Measurements from ENCODE around the gene RSPO4. TPM values are rescaled to one million over a fixed set of nuclear protein-coding genes. Genes with fewer than 3 reads are reported as not detected.

RSPO4 gene
- total RNA-seq, 6 experiments from 2014 or later, result 0.07 to 0.51 TPM; not detected in 4

DNA sequence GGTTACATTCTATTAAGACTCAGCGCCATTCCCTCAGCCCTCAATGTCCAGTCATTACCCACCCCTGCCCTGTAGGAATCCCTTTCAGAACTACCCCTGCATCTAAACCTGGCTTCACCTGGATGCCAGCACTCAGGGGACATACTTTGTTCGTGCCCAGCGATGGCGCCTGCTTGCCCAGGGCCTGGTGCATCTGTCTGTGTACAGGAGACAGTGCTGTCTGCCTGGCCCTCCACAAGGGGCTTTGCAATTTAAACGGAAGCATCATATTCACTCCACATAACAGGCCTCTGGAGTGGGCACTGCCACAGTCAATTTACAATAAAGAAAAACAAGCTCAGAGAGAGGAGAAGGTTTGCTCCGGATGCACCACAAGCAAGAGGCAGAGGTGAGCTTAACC is 4.6 kb downstream of the RSPO4 start:
- H3K36me3 ChIP-seq, result no peaks in the 10 kb centered on the region
- TF ChIP-seq POLR2A (IDR thresholded peaks at IDR 0.05), result no peak
- TF ChIP-seq, protein P1, sequence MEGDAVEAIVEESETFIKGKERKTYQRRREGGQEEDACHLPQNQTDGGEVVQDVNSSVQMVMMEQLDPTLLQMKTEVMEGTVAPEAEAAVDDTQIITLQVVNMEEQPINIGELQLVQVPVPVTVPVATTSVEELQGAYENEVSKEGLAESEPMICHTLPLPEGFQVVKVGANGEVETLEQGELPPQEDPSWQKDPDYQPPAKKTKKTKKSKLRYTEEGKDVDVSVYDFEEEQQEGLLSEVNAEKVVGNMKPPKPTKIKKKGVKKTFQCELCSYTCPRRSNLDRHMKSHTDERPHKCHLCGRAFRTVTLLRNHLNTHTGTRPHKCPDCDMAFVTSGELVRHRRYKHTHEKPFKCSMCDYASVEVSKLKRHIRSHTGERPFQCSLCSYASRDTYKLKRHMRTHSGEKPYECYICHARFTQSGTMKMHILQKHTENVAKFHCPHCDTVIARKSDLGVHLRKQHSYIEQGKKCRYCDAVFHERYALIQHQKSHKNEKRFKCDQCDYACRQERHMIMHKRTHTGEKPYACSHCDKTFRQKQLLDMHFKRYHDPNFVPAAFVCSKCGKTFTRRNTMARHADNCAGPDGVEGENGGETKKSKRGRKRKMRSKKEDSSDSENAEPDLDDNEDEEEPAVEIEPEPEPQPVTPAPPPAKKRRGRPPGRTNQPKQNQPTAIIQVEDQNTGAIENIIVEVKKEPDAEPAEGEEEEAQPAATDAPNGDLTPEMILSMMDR (IDR thresholded peaks at IDR 0.05), result no peak
- DNase-seq, result no peak
- no peaks in the 10 kb centered on the region for H3K27me3 ChIP-seq
- WGBS (ENCODE audit: insufficient coverage, low coverage, low lambda C conversion rate, missing lambda C conversion rate), result 77% methylated on average over 4 of the region's 6 CpGs
- no peak overlapping the region for H3K4me3 ChIP-seq
- intact Hi-C loops (cut with DNase I), result no loop called here
- H3K27ac ChIP-seq, result no peak overlapping the region
- no peaks in the 10 kb centered on the region for H3K4me1 ChIP-seq
- no peak for ATAC-seq
- H3K9me3 ChIP-seq, result no peaks in the 10 kb centered on the region

DNA sequence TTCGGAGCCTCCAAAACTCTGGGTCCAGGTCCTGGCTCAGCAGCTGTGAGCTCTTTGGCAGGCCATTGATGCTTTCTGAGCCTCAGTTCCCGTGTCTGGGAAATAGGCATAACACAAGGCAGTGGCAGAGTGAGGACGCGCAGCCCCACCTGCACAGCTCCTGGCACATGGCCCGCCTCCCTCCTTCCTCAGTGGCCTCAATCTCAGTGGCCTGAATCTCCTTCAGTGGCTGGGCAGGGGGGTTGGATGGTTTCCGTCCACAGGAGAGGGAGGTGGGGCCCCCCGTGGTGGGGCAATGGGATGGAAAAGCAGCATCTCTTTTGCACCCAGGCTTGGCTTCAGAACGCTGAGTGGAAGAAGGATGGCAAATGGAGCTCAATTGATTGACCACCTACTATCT is 5.1 kb downstream of the RSPO4 start:
- no peak for ATAC-seq
- 81% methylated on average over 6 of the region's 8 CpGs for WGBS (ENCODE audit: insufficient coverage, low coverage, low lambda C conversion rate, missing lambda C conversion rate)
- H3K4me1 ChIP-seq, result no peaks in the 10 kb centered on the region
- H3K36me3 ChIP-seq, result no peaks in the 10 kb centered on the region
- no peak overlapping the region for H3K4me3 ChIP-seq
- TF ChIP-seq POLR2A (IDR thresholded peaks at IDR 0.05), result no peak
- TF ChIP-seq, protein P1 (IDR thresholded peaks at IDR 0.05), result no peak
- no peaks in the 10 kb centered on the region for H3K9me3 ChIP-seq
- intact Hi-C loops (cut with DNase I), result no loop called here
- H3K27me3 ChIP-seq, result no peaks in the 10 kb centered on the region
- no peak overlapping the region for H3K27ac ChIP-seq
- no peak for DNase-seq

DNA sequence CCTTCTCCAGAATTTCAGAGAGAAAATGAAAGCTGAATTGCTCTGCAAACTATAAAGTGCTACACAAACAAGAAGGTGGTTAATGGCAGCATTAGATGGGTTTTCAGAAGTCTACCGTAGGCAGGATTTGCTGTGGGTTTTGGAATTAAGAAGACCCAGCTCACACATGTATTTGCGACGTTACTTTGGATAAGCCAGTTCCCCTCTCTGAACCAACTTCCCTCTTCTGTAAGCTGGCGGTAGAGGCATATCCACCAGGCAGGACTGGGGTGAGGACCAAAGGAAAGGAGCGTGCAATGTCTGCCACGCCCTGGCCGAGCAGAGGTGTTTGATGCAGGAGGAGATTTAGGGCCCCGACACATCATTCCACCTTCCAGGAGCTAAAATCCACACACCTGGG is 6.9 kb downstream of the RSPO4 start:
- DNase-seq, result no peak
- 49% methylated on average over 7 of the region's 8 CpGs for WGBS (ENCODE audit: insufficient coverage, low coverage, low lambda C conversion rate, missing lambda C conversion rate)

DNA sequence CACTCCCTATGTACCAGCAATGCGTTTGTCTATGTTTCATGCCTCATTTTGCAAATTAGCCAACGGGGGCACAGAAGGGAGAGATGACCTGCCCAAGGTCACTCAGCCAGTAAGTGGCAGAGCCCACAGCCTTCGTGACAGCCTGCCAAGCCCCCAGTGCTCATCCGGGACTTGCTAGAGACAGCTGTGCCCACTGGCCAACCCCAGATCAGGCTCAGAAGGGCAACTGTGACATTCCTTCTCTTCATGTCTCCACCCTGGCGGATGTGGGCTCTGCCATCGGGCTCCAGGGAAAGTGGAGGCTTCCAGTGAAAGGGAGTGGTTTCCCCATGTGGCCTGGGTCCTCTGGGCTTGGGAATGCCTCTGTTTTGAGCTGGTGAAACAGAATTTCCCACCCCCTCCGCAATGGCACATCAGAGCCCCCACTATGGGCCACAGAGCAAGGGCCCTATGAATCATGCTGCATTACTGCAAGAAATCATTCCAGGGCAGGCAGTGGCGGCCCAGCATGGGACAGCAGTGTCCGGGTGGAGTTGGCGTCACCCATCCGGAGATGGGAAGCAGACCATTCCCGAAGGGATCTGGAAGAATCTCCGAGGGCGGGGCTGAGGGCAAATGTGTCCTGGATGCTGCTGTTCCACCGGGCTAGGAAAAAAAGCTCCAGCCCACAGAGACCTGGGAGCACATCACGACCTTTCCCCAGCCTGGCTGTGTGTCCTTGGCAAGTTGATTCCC is 9.1 kb downstream of the RSPO4 start:
- no peak overlapping the region for H3K27ac ChIP-seq
- no peaks in the 10 kb centered on the region for H3K36me3 ChIP-seq
- WGBS (ENCODE audit: insufficient coverage, low coverage, low lambda C conversion rate, missing lambda C conversion rate), result 55% methylated on average over 4 of the region's 16 CpGs
- ATAC-seq (no peak), DNase-seq (no peak)
- H3K4me3 ChIP-seq, result no peak overlapping the region
- TF ChIP-seq POLR2A (IDR thresholded peaks at IDR 0.05), result no peak
- TF ChIP-seq, protein P1 (IDR thresholded peaks at IDR 0.05), result no peak
- H3K4me1 ChIP-seq, result no peaks in the 10 kb centered on the region
- no peaks in the 10 kb centered on the region for H3K9me3 ChIP-seq
- intact Hi-C loops (cut with DNase I), result no loop called here
- H3K27me3 ChIP-seq, result no peaks in the 10 kb centered on the region

More for the DNA sequence above, 6.9 kb downstream of the RSPO4 start:
- Histone ChIP-seq H3K27ac (no peak overlapping the region), H3K4me3 (no peak overlapping the region), H3K4me1 (no peaks in the 10 kb centered on the region), H3K9me3 (no peaks in the 10 kb centered on the region), H3K27me3 (no peaks in the 10 kb centered on the region), H3K36me3 (no peaks in the 10 kb centered on the region)
- ATAC-seq, result no peak
- intact Hi-C loops (cut with DNase I), result no loop called here
- no peak for TF ChIP-seq POLR2A (IDR thresholded peaks at IDR 0.05)
- TF ChIP-seq, protein P1 (IDR thresholded peaks at IDR 0.05), result no peak

Data from right lobe of liver (tissue), 6 donors.